ENCODE data around the gene NRXN2.

NRXN2 gene

GRCh38 chr11:64560139-64560771 lies 162.7 kb downstream of the NRXN2 start:
- H3K9me3 ChIP-seq (ENCODE audit: low read depth, low read length) = no peaks in the 10 kb centered on the region
- no peak overlapping the region for H3K4me3 ChIP-seq
- no peaks in the 10 kb centered on the region for H3K36me3 ChIP-seq (ENCODE audit: insufficient read depth, low read length)
- DNase-seq (ENCODE audit: low read depth, low spot score) = no peak
- H3K27ac ChIP-seq = no peak overlapping the region
- TF ChIP-seq POLR2AphosphoS5 (IDR thresholded peaks at IDR 0.05; ENCODE audit: borderline replicate concordance, low read depth, low read length) (no peak), FOXP2 (optimal IDR thresholded peaks at IDR 0.05; ENCODE audit: control extremely low read depth, extremely low read length, insufficient read depth) (no peak), EZH2 (IDR thresholded peaks at IDR 0.05) (no peak)
- H3K9ac ChIP-seq (ENCODE audit: insufficient read length) = no peak overlapping the region

- Histone ChIP-seq H3K27ac (no peak overlapping the region), H3K9me3 (ENCODE audit: low read depth, low read length) (no peaks in the 10 kb centered on the region), H3K4me3 (no peak overlapping the region), H3K36me3 (ENCODE audit: insufficient read depth, low read length) (no peaks in the 10 kb centered on the region), H3K9ac (ENCODE audit: insufficient read length) (no peak overlapping the region)
- no peak for DNase-seq (ENCODE audit: low read depth, low spot score)
- no peak for TF ChIP-seq FOXP2 (optimal IDR thresholded peaks at IDR 0.05; ENCODE audit: control extremely low read depth, extremely low read length, insufficient read depth)
- TF ChIP-seq EZH2 (IDR thresholded peaks at IDR 0.05) = no peak
- no peak for TF ChIP-seq POLR2AphosphoS5 (IDR thresholded peaks at IDR 0.05; ENCODE audit: borderline replicate concordance, low read depth, low read length)
Observed at GRCh38 chr11:64559351-64560138, 163.5 kb downstream of the NRXN2 start.

- Histone ChIP-seq H3K9me3 (ENCODE audit: low read depth, low read length) (no peaks in the 10 kb centered on the region), H3K27ac (no peak overlapping the region), H3K9ac (ENCODE audit: insufficient read length) (no peak overlapping the region), H3K4me3 (no peak overlapping the region), H3K36me3 (ENCODE audit: insufficient read depth, low read length) (no peaks in the 10 kb centered on the region)
- no peak for DNase-seq (ENCODE audit: low read depth, low spot score)
- TF ChIP-seq FOXP2 (optimal IDR thresholded peaks at IDR 0.05; ENCODE audit: control extremely low read depth, extremely low read length, insufficient read depth) = no peak
- no peak for TF ChIP-seq EZH2 (IDR thresholded peaks at IDR 0.05)
- no peak for TF ChIP-seq POLR2AphosphoS5 (IDR thresholded peaks at IDR 0.05; ENCODE audit: borderline replicate concordance, low read depth, low read length)
Observed at GRCh38 chr11:64558869-64559268, 164.1 kb downstream of the NRXN2 start.

GRCh38 chr11:64558065-64558745 lies 164.8 kb downstream of the NRXN2 start:
- Histone ChIP-seq H3K4me3 (no peak overlapping the region), H3K9ac (ENCODE audit: insufficient read length) (no peak overlapping the region), H3K9me3 (ENCODE audit: low read depth, low read length) (no peaks in the 10 kb centered on the region), H3K27ac (no peak overlapping the region), H3K36me3 (ENCODE audit: insufficient read depth, low read length) (no peaks in the 10 kb centered on the region)
- TF ChIP-seq FOXP2 (optimal IDR thresholded peaks at IDR 0.05; ENCODE audit: control extremely low read depth, extremely low read length, insufficient read depth) = no peak
- DNase-seq (ENCODE audit: low read depth, low spot score) = no peak

GRCh38 chr11:64556721-64557250 lies 166.2 kb downstream of the NRXN2 start:
- Histone ChIP-seq H3K9ac (ENCODE audit: insufficient read length) (no peak overlapping the region), H3K27ac (no peak overlapping the region), H3K36me3 (ENCODE audit: insufficient read depth, low read length) (no peaks in the 10 kb centered on the region), H3K4me3 (no peak overlapping the region), H3K9me3 (ENCODE audit: low read depth, low read length) (no peaks in the 10 kb centered on the region)
- TF ChIP-seq POLR2AphosphoS5 (IDR thresholded peaks at IDR 0.05; ENCODE audit: borderline replicate concordance, low read depth, low read length) = no peak
- no peak for TF ChIP-seq EZH2 (IDR thresholded peaks at IDR 0.05)
- TF ChIP-seq FOXP2 (optimal IDR thresholded peaks at IDR 0.05; ENCODE audit: control extremely low read depth, extremely low read length, insufficient read depth) = no peak
- no peak for DNase-seq (ENCODE audit: low read depth, low spot score)
